ENCODE measurements around the gene PDXDC1. TPM values are rescaled to one million over a fixed set of nuclear protein-coding genes. Genes with fewer than 3 reads are reported as not detected.
"Not testable (repeated sequence)": the region's sequence is repeated elsewhere in the genome, so short reads cannot be mapped to it uniquely, and the experiment has no call there.

PDXDC1 gene
- total RNA-seq, 3 donors from 2014 or later = 66.4 to 86.6 (median 82.9) TPM

DNA sequence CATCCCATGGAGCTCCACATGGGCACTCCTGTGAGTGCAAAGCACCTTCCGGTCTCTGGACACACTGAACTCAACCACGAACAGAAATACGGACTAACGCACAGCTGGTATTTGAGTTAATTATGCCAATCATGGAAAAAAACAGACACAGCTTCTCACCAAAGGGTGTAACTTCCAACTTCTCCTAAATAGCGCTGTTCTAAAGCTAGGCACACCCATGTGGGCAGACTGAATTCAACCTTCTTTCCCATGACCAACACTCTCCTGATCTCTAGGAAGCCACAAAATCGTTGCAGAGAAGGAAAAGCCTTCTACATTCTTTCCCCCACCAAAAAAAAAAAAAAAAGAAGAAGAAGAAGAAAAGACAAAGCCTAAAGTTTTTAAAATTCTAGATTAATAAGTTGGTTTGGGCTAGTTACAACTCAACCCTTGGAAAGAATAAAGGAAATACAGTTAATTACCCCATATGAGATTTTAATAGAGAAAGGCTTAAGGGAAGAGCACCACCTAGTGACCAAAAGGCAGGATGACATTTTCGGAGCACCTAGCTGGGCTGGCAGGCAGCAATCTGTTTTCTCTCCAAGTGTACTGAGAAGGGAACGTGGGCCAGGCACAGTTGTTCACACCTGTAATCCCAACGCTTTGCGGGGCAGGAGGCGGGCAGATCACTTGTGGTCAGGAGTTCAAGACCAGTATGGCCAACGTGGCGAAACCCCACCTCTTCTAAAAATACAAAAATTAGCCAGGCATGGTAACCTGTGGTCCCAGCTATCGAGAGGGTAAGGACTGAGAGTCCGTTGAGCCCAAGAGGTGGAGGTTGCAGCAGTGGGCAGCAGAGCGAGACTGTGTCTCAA lies 97.3 kb downstream of the PDXDC1 start:
- intact Hi-C loops (cut with DNase I; ENCODE audit: low total_unique reads); H3K4me1 ChIP-seq; H3K27ac ChIP-seq; DNase-seq (ENCODE audit: low spot score in 2 of 2); H3K9me3 ChIP-seq; H3K4me3 ChIP-seq; H3K27me3 ChIP-seq; H3K36me3 ChIP-seq: not testable (repeated sequence)
- TF ChIP-seq CTCF (IDR thresholded peaks at IDR 0.05) = peak in 1 of 3 donors; percentile 13

GRCh38 chr16:15073101-15073500 lies 98.3 kb downstream of the PDXDC1 start:
- H3K27ac ChIP-seq = no peak overlapping the region
- no peak for TF ChIP-seq POLR2AphosphoS5 (IDR thresholded peaks at IDR 0.05)
- TF ChIP-seq CTCF (IDR thresholded peaks at IDR 0.05) = no peak
- no peak for TF ChIP-seq POLR2A (IDR thresholded peaks at IDR 0.05)
- no peaks in the 10 kb centered on the region for H3K36me3 ChIP-seq
- intact Hi-C loops (cut with DNase I; ENCODE audit: low total_unique reads) = no loop called here
- no peak for DNase-seq (ENCODE audit: low spot score in 2 of 2)
- H3K27me3 ChIP-seq = no peaks in the 10 kb centered on the region
- H3K4me3 ChIP-seq = no peak overlapping the region
- H3K9me3 ChIP-seq = no peaks in the 10 kb centered on the region
- no peaks in the 10 kb centered on the region for H3K4me1 ChIP-seq

GRCh38 chr16:15076161-15076560 lies 101.3 kb downstream of the PDXDC1 start:
- DNase-seq (ENCODE audit: low spot score in 2 of 2); H3K27ac ChIP-seq; H3K36me3 ChIP-seq; intact Hi-C loops (cut with DNase I; ENCODE audit: low total_unique reads); H3K4me1 ChIP-seq; H3K27me3 ChIP-seq; H3K4me3 ChIP-seq; H3K9me3 ChIP-seq: not testable (repeated sequence)

DNA sequence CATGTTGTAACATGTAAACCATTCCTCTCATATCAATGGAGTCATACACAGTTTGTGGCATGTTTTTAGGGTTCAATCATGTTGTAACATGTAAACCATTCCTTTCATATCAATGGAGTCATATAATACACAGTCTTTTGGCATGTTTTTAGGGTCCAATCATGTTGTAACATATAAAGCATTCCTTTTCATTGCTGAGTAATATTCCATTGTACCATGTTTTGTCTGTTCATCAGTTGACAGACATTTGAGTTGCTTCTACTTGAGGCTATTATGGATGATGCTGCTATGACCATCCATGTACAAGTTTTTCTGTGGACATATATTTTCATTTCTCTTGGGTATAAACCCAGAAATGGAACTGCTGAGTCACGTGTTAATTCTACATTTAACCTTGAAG lies 106.1 kb downstream of the PDXDC1 start:
- H3K27me3 ChIP-seq; H3K27ac ChIP-seq; H3K36me3 ChIP-seq; H3K9me3 ChIP-seq; H3K4me1 ChIP-seq; H3K4me3 ChIP-seq; intact Hi-C loops (cut with DNase I; ENCODE audit: low total_unique reads); DNase-seq (ENCODE audit: low spot score in 2 of 2): not testable (repeated sequence)

DNA sequence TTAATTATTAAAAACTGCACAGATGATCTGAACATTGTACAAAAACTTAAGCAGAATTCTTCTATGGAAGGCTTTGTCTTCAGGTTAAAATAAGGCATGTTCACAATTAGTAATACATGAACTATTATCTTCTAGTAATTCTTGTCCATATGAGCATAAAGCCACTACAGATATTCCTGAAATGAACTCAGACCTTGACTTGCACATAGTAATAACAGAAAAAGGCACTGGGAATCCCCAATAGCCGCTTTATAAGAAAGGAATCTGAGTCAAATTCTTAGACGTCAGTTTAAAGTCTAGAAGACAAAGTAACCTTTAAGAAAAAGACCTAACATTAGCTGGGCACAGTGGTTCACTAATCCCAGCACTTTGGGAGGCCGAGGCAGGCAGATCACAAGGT lies 108.0 kb downstream of the PDXDC1 start:
- intact Hi-C loops (cut with DNase I; ENCODE audit: low total_unique reads); H3K9me3 ChIP-seq; H3K4me1 ChIP-seq; H3K36me3 ChIP-seq; H3K4me3 ChIP-seq; H3K27me3 ChIP-seq; DNase-seq (ENCODE audit: low spot score in 2 of 2); H3K27ac ChIP-seq: not testable (repeated sequence)

DNA sequence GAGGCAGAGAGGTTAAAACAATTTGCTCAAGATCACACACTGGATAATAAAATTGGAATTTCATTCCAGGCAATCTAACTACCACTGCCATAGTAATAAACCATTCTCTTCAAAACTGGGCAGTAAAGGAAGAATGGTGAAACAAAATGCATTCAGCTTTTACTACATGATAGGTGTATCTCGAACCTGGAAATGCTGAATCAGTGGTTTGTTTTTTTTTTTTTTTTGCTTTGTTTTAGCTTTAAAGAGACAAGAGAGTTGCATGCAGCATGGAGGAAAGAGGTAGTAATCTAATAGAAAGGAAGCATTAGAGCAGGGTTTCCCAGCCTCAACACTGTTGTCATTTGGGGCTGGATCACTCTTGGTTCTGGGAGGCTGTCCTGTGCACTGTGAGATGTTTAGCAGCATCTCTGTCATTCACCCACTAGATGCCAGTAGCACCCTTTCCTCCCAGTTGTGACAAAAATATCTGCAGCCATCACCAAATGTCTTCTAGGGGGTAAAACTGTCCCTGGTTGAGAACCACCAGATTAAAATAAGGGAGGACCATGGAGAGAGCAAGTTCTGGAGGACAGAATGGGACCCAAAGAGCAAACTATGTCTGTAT lies 115.9 kb downstream of the PDXDC1 start:
- intact Hi-C loops (cut with DNase I; ENCODE audit: low total_unique reads); H3K27me3 ChIP-seq; H3K9me3 ChIP-seq; DNase-seq (ENCODE audit: low spot score in 2 of 2); H3K4me1 ChIP-seq; H3K27ac ChIP-seq; H3K36me3 ChIP-seq; H3K4me3 ChIP-seq: not testable (repeated sequence)

- H3K27ac ChIP-seq = peak overlapping the region; percentile 85 to 93
- DNase-seq (ENCODE audit: low spot score in 2 of 2); intact Hi-C loops (cut with DNase I; ENCODE audit: low total_unique reads); H3K27me3 ChIP-seq; H3K9me3 ChIP-seq; H3K36me3 ChIP-seq; H3K4me1 ChIP-seq: not testable (repeated sequence)
- peak overlapping the region; percentile 46 to 92 (median 69) for H3K4me3 ChIP-seq
Observed at GRCh38 chr16:15093571-15093954, 118.7 kb downstream of the PDXDC1 start.
